HG02870 (cell line): ENCODE results near the gene LONP1.
A peak's percentile ranks its signal among the peaks of the same experiment; 100 is the strongest.

ENCODE experiments used
- ATAC-seq: cut with Tn5 transposase; IDR thresholded peaks from one replicate; pipeline ENCODE4 v1.9.1; 2021; ENCODE audit warnings: mild to moderate bottlenecking, moderate library complexity; ENCODE audit not compliant: unreplicated experiment

Gene LONP1

GRCh38 chr19:5680437-5681368 is 39.2 kb downstream of the LONP1 start, which contains the start of the genes HSD11B1L and MICOS13:
Gene HSD11B1L, plus strand, starts transcription at chr19:5681027. Its CDS starts 3,806 bp downstream, at chr19:5684833.
Gene MICOS13, minus strand, starts transcription at chr19:5680516. Its CDS starts 30 bp downstream, at chr19:5680486.
- peak; percentile 86 for ATAC-seq

- ATAC-seq, result no peak
Measured at GRCh38 chr19:5680084-5680436, 39.9 kb downstream of the LONP1 start.

- no peak for ATAC-seq
Measured at GRCh38 chr19:5679289-5680083, 40.5 kb downstream of the LONP1 start.

GRCh38 chr19:5678071-5678718 is 41.8 kb downstream of the LONP1 start:
- no peak for ATAC-seq

GRCh38 chr19:5677580-5677979 is 42.4 kb downstream of the LONP1 start:
- ATAC-seq, result no peak

GRCh38 chr19:5677136-5677535 is 42.8 kb downstream of the LONP1 start:
- no peak for ATAC-seq

GRCh38 chr19:5676772-5677105 is 43.2 kb downstream of the LONP1 start:
- no peak for ATAC-seq

- no peak for ATAC-seq
Measured at GRCh38 chr19:5676105-5676771, 43.7 kb downstream of the LONP1 start.

GRCh38 chr19:5674714-5675113 is 45.2 kb downstream of the LONP1 start:
- ATAC-seq, result no peak

- ATAC-seq, result no peak
Measured at GRCh38 chr19:5673752-5674151, 46.2 kb downstream of the LONP1 start.

- ATAC-seq, result no peak
Measured at GRCh38 chr19:5672708-5673459, 47.1 kb downstream of the LONP1 start.

- ATAC-seq, result no peak
Measured at GRCh38 chr19:5671600-5671999, 48.3 kb downstream of the LONP1 start.

- ATAC-seq, result no peak
Measured at GRCh38 chr19:5669212-5669611, 50.7 kb downstream of the LONP1 start.

- no peak for ATAC-seq
Measured at GRCh38 chr19:5667751-5668271, 52.1 kb downstream of the LONP1 start.

GRCh38 chr19:5666921-5667610 is 52.9 kb downstream of the LONP1 start:
- no peak for ATAC-seq

GRCh38 chr19:5665781-5666513 is 54.0 kb downstream of the LONP1 start:
- no peak for ATAC-seq

GRCh38 chr19:5664515-5664914 is 55.4 kb downstream of the LONP1 start:
- no peak for ATAC-seq

- ATAC-seq, result no peak
Measured at GRCh38 chr19:5663904-5664303, 56.0 kb downstream of the LONP1 start.

GRCh38 chr19:5661483-5661882 is 58.5 kb downstream of the LONP1 start:
- no peak for ATAC-seq
